Activated T-cell treated with anti-CD3 and anti-CD28 coated beads, Interleukin-2, amount 50 U/mL, for 1 hour (primary cell): ENCODE data around the gene COBL.

ENCODE experiments used
- DNase-seq: peaks from one replicate; pipeline ENCODE4 v3.0.0-alpha.2; 2020

Gene COBL

GRCh38 chr7:51068401-51068800, 248.2 kb downstream of the COBL start:
- DNase-seq, result no peak

GRCh38 chr7:51067757-51068156, 248.9 kb downstream of the COBL start:
- peak; percentile 32 for DNase-seq

- no peak for DNase-seq
Observed at GRCh38 chr7:51067258-51067657, 249.4 kb downstream of the COBL start.

DNA sequence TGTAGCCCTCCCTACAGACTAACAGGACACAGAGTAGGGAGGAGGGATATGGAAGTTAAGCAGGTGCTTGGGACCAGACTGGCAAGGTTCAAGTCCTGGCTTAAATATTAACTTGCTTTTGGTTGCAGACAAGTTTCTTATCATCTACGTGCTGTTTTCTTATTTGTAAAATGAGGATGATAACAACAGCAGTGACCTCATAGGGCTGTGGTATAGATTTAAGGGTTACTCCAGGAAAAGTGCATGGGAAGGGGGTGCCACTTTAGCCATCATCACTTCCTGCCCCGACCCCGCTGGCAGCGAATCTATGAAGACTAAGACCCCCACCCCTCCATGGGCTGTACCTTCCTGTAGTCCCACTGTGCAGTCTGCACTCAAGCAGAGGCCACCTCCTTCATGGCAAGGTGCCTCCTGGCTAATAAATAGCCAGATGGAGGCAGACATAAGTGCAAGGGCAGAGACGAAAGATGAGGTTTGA, 250.2 kb downstream of the COBL start:
- no peak for DNase-seq

- DNase-seq, result no peak
Observed at GRCh38 chr7:51065766-51066165, 250.8 kb downstream of the COBL start.

DNA sequence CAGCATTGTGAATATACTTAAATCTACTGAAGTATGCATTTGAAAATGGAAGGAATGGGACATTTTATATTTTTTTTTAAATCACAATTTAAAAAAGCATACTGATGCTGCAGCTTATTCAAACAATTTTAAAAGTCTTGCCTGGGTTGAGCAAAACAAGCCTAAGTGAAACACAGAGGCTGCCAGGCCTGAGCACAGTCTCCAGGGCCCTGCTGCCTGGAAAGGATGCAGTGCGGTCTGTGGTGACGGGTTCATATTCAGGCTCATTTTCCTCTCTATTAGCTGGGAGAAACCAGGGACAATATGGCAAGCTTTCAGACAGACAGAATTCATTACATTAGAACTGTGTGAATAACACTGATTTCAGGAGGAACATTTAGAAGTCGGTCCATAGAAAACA, 251.9 kb downstream of the COBL start:
- no peak for DNase-seq

DNA sequence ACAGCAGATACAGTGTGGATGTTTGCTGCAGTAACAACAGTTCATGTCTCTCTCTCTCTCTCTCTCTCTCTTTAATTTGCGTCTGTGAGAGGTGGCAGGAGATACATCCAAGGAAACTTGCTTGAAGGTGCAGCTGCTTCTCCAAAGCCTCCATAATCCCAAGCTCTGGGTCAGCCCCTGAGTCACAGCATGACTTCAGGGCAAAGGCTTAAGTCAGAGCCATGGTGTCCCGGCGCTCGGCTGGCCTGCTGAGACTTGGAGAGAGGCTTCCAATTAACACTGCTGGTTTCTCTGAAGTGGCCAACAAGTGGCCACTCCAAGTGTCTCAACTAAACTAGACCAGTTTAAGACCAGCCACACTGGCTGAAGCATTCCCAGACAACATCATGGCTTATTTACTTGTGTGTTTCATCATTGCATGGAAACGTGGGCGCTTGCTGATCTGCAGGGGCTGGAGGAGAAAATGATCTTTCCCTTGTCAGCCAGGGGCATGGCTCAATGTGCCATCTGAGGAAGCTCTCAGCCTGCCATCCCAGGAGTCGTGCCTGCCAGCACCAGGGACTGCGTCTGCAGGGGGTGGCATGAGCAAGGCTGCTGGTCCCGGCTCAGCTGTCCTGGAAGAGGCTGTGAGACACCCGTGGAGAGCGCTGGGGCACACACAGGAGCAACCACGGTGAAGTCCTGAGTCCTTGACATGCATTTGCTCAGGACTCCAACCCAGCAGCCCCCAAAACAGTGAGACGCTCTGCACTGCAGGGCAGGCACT, 254.2 kb downstream of the COBL start:
- no peak for DNase-seq

DNA sequence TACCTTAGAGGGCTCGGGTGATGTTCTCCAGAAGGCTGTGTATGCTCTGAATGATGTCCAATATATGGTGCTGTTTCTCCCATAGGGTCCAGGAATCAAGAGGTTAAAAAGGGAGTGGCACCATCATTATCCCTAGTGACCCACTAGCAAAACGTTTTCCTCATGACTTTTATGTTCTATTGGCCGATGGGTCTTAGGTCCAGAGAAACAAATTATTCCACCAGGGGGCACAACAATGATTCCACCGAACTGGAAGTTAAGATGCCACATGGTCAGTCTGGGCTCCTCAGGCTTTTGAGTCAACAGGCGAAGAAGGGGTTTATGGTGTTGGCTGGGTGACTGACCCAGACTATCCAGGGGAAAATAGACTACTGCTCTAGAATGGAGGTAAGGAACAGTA, 256.1 kb downstream of the COBL start:
- DNase-seq, result no peak

- DNase-seq, result no peak
Observed at GRCh38 chr7:51059504-51060142, 257.0 kb downstream of the COBL start.

DNA sequence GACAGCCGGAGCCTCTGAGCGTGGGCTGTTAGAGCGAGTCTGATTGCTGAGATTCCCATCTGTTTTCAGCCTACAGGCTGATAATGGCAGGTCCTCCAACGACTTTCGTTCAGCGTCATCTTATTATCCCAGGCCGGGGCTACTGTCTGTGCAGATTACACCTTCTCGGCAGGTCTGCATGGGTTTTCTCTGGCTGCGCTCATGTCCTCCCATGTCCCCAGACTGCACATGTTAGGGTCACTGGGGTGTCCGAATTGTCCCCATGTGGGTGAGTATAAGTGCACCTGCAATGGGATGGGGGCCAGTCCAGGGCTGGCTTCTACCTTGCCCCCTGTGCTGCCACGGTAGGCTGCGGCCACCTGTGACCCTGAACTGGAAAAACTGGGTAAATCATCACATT, 257.8 kb downstream of the COBL start:
- DNase-seq, result no peak

DNA sequence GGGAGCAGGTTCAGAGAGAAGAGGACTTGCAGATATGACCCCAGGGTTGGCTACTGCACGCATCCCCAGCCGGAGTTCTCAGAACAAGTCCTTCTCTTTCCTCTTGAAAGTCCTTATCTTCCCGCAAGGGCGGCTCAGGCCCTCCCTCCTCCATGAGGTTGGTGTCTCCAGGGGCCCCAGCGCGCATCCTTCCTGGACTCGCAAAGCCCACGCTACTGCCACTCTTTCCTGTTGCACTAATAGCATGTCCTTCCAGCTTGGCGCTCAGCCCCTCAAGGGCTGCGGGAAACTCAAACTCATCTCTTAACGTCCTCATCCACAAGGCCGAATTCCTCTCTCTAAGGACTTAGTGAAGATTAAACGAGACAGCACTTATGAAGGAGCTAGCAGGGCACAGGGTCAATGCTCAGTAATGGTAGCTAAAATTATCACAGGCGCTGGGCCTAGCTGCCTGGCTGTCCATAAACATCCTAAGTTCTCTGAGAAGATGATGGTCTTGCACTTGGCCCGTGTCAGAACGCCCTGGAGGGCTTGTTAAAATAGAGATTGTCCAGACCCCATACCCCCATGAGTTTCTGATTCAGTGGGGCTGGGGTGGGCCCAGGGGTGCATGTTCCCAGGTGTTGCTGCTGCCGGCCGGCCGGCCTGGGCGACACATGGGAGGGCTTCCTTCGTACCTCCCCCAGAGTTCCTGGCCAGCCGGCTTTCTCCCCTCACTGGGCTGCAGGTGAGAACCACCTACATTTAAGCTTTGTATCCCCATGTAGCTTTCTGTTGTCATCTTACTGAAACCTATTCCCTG, 261.4 kb downstream of the COBL start:
- no peak for DNase-seq

GRCh38 chr7:51054231-51054630, 262.4 kb downstream of the COBL start:
- no peak for DNase-seq

DNA sequence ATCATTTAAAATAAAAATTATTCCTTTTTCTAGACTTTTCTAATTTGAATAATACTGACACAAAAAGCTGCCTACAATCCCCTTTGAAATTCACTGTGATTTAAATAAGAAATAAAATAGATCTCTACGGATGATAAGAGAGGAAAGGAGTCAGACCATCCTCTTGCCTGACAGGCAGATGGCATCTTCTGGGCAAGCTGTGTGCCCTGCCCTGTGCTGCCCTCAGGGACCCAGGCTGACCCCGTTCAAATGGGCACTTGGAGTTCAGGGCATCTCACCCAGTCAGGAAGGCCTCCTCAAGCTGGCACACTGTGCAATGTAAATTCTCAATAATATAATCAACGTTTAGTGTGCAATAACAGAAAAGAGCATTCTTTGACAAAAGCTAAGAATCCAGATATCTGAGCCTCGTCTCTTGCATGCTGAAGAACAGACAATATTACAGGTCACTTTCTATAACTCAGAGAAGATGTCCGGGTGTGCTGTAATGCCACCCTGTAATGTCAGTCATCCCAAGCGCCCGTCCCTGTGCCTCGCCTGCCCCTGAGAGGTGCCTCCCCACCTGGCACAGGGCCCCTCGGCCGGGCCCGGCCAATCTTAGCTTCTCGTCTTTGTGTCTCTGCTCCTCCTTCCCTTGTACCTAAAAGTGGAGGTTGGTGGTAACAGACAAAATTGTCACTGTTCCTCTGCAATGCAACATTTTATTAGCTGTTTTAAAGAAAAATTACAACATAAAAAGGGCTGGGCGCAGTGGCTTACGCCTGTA, 263.3 kb downstream of the COBL start:
- DNase-seq, result no peak

- DNase-seq, result no peak
Observed at GRCh38 chr7:51046482-51046881, 270.1 kb downstream of the COBL start.

GRCh38 chr7:51046103-51046466, 270.5 kb downstream of the COBL start:
- DNase-seq, result no peak

- no peak for DNase-seq
Observed at GRCh38 chr7:51045319-51046102, 271.1 kb downstream of the COBL start.

DNA sequence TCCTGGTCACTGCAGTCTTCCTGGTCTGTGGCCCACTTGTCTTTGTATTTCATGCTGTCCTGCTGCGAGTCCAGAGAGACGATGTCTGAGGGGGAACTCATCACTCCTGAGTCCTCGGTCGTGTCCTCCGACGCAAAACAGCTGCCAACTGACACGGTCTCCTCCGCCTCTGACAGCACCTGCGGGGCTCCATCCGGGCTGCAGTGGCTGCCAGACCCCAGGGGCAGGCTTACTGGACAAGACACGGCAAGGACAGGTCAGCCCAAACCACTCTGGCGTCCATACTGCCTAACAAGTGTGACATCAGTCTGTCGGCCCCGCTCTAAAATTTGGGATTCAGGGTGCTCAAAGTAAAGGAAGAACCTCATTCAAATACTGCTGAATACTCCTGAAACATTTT, 273.1 kb downstream of the COBL start:
- DNase-seq, result no peak

GRCh38 chr7:51040787-51041186, 275.8 kb downstream of the COBL start:
- DNase-seq, result no peak

- DNase-seq, result no peak
Observed at GRCh38 chr7:51038573-51038972, 278.0 kb downstream of the COBL start.

DNA sequence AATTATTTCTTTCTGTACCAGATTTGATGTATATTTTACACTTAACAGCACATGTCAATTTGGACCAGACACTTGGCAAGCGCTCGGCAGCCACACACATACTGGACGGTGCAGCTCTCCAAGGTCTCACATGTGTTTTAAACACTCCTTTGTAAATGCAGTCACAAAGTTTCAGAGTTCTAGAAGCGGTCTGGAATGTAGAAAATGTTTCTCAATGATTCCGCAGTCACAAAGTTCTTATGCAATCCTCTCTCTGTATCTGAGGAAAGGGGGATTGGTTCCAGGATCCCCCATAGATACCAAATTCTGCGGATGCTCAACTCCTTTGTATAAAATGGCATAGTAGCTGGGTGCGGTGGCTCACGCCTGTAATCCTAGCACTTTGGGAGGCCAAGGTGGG, 280.9 kb downstream of the COBL start:
- no peak for DNase-seq

DNA sequence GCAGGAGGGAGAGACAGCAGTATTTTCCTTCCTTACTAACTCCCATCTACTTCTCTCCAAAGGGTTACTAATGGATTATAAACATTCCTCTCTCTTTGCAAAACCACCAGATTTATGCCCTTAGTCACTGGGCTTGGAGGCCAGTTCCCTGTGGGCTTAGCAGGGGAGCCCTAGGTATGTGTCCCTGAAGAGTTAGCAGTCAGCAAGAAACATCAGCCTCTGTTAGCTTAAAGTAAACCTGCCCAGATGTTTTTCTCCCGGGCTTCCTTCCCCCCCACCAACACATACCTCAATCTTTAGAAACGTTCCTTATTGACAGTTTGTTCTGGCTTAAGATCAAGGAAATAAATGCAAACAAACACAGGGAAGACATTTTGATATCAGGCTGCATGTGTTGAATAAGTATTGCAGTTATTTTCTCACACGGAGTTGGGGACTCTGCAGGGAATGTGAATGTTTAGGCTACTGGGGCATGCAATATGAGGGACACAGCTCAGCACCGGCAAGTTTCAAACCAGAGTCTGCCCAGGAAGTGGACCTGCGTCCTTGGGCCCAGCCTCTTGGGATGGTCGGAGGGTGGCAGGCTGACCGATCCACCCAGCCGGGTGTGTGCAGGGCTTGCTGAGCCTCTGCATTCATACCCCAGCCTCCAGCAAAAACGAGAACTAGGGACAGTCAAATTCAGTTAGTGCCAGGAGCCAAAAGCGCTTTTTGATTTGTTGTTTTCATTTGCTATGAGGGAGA, 281.9 kb downstream of the COBL start:
- no peak for DNase-seq
